H1 (cell line): ENCODE results near the gene ARHGAP4. TPM values are rescaled to one million over a fixed set of nuclear protein-coding genes. Genes with fewer than 3 reads are reported as not detected.

Experiments used
- EZH2 ChIP-seq: fragments of 200-600 bp; sonication (generic); IDR thresholded peaks from 2 replicates; pipeline ENCODE4 v1.7.1; 2012; ENCODE audit warnings: low read depth, mild to moderate bottlenecking, moderate library complexity, low read length, inconsistent platforms; ENCODE audit not compliant: severe bottlenecking
- MAFK ChIP-seq: IDR thresholded peaks from 2 replicates; pipeline ENCODE4 v1.6.1; 2012; ENCODE audit warnings: low read depth, mild to moderate bottlenecking, improper control_type of control experiment, low read length
- polyA plus RNA-seq, 7 experiments: library from polyadenylated mRNA; depleted of rRNA in 3 of 7; stranded (reverse) in 5 of 7; unstranded in 2 of 7; fragments of >200 nt in 5 of 7; fragments of 200-250 nt in 2 of 7; gene quantifications; 1 replicate in 5 of 7; 2 replicates in 1 of 7; 4 replicates in 1 of 7; pipeline versions ENCODE4 v1.2.1 to v1.2.3, GENCODE V29; 2011 to 2013; ENCODE audit warnings: missing spikeins in 2 of 7, mixed read lengths in 2 of 7
- total RNA-seq: library from RNA; stranded (reverse); fragmentation: NEBNext Ultra II Directional; extraction: Animal tissue kit (Norgen Biotek cat#: 25700); gene quantifications from 2 replicates; pipeline ENCODE4 v1.2.1, GENCODE V29; 2021
- TF ChIP-seq, protein P1 (sequence below): fragments of 300-600 bp; sonication (generic); IDR thresholded peaks from 2 replicates; pipeline ENCODE4 v1.7.1; 2012; ENCODE audit warnings: low read length, moderate library complexity, mild to moderate bottlenecking, inconsistent platforms; ENCODE audit not compliant: insufficient replicate concordance

ARHGAP4 gene
- total and polyA plus RNA-seq, 2 of the 8 experiments (the other 6 are each of a cell fraction or from before 2014, with no cell fraction given) = 23.9 to 26.0 TPM

DNA sequence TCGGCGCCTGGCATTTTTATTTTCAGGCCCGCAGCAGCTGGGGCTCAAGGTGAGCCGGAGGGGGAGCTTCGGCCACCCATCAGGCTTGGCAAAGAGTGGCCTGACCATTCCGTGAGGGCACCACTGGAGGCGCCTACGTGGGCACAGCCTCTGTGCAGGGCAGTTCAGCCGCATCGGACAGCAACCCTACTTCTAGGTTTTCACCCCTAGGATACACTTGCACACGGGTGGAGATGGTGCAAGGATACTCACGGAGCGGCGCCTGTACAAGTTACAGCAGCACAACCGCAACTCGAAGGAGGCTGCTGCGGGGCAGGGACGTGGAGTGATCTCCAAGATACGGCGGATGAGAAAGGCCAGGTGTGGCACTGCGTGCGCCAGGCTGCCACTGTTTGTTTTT, 34.7 kb upstream of the ARHGAP4 start (continued):
- TF ChIP-seq, protein P1, sequence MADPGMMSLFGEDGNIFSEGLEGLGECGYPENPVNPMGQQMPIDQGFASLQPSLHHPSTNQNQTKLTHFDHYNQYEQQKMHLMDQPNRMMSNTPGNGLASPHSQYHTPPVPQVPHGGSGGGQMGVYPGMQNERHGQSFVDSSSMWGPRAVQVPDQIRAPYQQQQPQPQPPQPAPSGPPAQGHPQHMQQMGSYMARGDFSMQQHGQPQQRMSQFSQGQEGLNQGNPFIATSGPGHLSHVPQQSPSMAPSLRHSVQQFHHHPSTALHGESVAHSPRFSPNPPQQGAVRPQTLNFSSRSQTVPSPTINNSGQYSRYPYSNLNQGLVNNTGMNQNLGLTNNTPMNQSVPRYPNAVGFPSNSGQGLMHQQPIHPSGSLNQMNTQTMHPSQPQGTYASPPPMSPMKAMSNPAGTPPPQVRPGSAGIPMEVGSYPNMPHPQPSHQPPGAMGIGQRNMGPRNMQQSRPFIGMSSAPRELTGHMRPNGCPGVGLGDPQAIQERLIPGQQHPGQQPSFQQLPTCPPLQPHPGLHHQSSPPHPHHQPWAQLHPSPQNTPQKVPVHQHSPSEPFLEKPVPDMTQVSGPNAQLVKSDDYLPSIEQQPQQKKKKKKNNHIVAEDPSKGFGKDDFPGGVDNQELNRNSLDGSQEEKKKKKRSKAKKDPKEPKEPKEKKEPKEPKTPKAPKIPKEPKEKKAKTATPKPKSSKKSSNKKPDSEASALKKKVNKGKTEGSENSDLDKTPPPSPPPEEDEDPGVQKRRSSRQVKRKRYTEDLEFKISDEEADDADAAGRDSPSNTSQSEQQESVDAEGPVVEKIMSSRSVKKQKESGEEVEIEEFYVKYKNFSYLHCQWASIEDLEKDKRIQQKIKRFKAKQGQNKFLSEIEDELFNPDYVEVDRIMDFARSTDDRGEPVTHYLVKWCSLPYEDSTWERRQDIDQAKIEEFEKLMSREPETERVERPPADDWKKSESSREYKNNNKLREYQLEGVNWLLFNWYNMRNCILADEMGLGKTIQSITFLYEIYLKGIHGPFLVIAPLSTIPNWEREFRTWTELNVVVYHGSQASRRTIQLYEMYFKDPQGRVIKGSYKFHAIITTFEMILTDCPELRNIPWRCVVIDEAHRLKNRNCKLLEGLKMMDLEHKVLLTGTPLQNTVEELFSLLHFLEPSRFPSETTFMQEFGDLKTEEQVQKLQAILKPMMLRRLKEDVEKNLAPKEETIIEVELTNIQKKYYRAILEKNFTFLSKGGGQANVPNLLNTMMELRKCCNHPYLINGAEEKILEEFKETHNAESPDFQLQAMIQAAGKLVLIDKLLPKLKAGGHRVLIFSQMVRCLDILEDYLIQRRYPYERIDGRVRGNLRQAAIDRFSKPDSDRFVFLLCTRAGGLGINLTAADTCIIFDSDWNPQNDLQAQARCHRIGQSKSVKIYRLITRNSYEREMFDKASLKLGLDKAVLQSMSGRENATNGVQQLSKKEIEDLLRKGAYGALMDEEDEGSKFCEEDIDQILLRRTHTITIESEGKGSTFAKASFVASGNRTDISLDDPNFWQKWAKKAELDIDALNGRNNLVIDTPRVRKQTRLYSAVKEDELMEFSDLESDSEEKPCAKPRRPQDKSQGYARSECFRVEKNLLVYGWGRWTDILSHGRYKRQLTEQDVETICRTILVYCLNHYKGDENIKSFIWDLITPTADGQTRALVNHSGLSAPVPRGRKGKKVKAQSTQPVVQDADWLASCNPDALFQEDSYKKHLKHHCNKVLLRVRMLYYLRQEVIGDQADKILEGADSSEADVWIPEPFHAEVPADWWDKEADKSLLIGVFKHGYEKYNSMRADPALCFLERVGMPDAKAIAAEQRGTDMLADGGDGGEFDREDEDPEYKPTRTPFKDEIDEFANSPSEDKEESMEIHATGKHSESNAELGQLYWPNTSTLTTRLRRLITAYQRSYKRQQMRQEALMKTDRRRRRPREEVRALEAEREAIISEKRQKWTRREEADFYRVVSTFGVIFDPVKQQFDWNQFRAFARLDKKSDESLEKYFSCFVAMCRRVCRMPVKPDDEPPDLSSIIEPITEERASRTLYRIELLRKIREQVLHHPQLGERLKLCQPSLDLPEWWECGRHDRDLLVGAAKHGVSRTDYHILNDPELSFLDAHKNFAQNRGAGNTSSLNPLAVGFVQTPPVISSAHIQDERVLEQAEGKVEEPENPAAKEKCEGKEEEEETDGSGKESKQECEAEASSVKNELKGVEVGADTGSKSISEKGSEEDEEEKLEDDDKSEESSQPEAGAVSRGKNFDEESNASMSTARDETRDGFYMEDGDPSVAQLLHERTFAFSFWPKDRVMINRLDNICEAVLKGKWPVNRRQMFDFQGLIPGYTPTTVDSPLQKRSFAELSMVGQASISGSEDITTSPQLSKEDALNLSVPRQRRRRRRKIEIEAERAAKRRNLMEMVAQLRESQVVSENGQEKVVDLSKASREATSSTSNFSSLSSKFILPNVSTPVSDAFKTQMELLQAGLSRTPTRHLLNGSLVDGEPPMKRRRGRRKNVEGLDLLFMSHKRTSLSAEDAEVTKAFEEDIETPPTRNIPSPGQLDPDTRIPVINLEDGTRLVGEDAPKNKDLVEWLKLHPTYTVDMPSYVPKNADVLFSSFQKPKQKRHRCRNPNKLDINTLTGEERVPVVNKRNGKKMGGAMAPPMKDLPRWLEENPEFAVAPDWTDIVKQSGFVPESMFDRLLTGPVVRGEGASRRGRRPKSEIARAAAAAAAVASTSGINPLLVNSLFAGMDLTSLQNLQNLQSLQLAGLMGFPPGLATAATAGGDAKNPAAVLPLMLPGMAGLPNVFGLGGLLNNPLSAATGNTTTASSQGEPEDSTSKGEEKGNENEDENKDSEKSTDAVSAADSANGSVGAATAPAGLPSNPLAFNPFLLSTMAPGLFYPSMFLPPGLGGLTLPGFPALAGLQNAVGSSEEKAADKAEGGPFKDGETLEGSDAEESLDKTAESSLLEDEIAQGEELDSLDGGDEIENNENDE = no peak
- TF ChIP-seq EZH2 (no peak), MAFK (no peak)
